ENCODE data around the gene STH.

GRCh38 chr17:45991341-45991740, 7.7 kb upstream of the STH start:
- TF ChIP-seq, protein P1, sequence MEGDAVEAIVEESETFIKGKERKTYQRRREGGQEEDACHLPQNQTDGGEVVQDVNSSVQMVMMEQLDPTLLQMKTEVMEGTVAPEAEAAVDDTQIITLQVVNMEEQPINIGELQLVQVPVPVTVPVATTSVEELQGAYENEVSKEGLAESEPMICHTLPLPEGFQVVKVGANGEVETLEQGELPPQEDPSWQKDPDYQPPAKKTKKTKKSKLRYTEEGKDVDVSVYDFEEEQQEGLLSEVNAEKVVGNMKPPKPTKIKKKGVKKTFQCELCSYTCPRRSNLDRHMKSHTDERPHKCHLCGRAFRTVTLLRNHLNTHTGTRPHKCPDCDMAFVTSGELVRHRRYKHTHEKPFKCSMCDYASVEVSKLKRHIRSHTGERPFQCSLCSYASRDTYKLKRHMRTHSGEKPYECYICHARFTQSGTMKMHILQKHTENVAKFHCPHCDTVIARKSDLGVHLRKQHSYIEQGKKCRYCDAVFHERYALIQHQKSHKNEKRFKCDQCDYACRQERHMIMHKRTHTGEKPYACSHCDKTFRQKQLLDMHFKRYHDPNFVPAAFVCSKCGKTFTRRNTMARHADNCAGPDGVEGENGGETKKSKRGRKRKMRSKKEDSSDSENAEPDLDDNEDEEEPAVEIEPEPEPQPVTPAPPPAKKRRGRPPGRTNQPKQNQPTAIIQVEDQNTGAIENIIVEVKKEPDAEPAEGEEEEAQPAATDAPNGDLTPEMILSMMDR (conservative IDR thresholded peaks at IDR 0.05 in 1 of 2, IDR thresholded peaks at IDR 0.05 in 1 of 2; ENCODE audit: low read depth in 1 of 2, low read length in 2 of 2): no peak
- no peak for TF ChIP-seq EZH2 (IDR thresholded peaks at IDR 0.05; ENCODE audit: low read length, missing control alignments)
